Lung (tissue), 16 donors: ENCODE measurements around the gene PPME1. TPM values are rescaled to one million over a fixed set of nuclear protein-coding genes. Genes with fewer than 3 reads are reported as not detected.
"Not testable (repeated sequence)": the region's sequence is repeated elsewhere in the genome, so short reads cannot be mapped to it uniquely, and the experiment has no call there.

Source experiments
- ATAC-seq: fragments of 200-7000 bp; cut with Tn5 transposase; one replicate; pipeline ENCODE4 v1.9.1; 2020; ENCODE audit warnings: moderate number of reproducible peaks; ENCODE audit not compliant: insufficient read depth, low FRiP score
- DNase-seq, 3 donors: peaks; one replicate each; pipeline ENCODE4 v3.0.0-alpha.2; 2013 to 2017
- H3K27ac ChIP-seq, 2 donors: one replicate each; pipeline ENCODE4 v1.5.1; 2013; ENCODE audit warnings: mild to moderate bottlenecking in 2 of 2, moderate library complexity in 2 of 2, control low read depth in 1 of 2, inconsistent platforms in 1 of 2, low read depth in 1 of 2, low read length in 1 of 2
- H3K27me3 ChIP-seq, 3 donors: one replicate each; pipeline ENCODE4 v1.5.1; 2013; ENCODE audit warnings: low read length in 2 of 3; ENCODE audit not compliant: control insufficient read depth in 3 of 3, insufficient read depth in 3 of 3
- H3K36me3 ChIP-seq, 4 donors: one replicate each; pipeline ENCODE4 v1.5.1; 2013; ENCODE audit warnings: low read length in 4 of 4, mild to moderate bottlenecking in 1 of 4, moderate library complexity in 1 of 4; ENCODE audit not compliant: control insufficient read depth in 4 of 4, insufficient read depth in 4 of 4
- H3K4me1 ChIP-seq, 5 donors: one replicate each; pipeline ENCODE4 v1.5.1; 2013; ENCODE audit warnings: low read length in 5 of 5, mild to moderate bottlenecking in 2 of 5, moderate library complexity in 1 of 5; ENCODE audit not compliant: control insufficient read depth in 5 of 5, insufficient read depth in 5 of 5
- H3K4me3 ChIP-seq: one replicate; pipeline ENCODE4 v1.5.1; 2013; ENCODE audit warnings: mild to moderate bottlenecking, control low read depth, moderate library complexity
- H3K9ac ChIP-seq, 2 donors: one replicate each; pipeline ENCODE4 v1.5.1; 2013; ENCODE audit warnings: low read length in 2 of 2, control low read depth in 1 of 2; ENCODE audit not compliant: insufficient read depth in 1 of 2
- H3K9me3 ChIP-seq, 4 donors: one replicate each; pipeline ENCODE4 v1.5.1; 2013; ENCODE audit warnings: low read length in 3 of 4, mild to moderate bottlenecking in 1 of 4, moderate library complexity in 1 of 4; ENCODE audit not compliant: control insufficient read depth in 4 of 4, insufficient read depth in 3 of 4
- CTCF ChIP-seq: IDR thresholded peaks from 2 replicates; pipeline ENCODE4 v1.5.1; 2012; ENCODE audit warnings: mild to moderate bottlenecking; ENCODE audit errors: control extremely low read depth, extremely low read depth
- WGBS, 2 donors: extraction: QIAGEN DNeasy Blood & Tissue Kit; methylation state at CpG; one replicate each; pipeline ENCODE4 v1.1.7; 2013; 5-methylcytosine and 5-hydroxymethylcytosine counted together
- long read RNA-seq, 5 donors: transcript quantifications; one replicate each; lab custom pipeline, GENCODE V29; 2026
- polyA plus RNA-seq, 2 donors: library from polyadenylated mRNA; stranded (reverse); fragments of 200-250 nt; gene quantifications; one replicate each; pipeline ENCODE4 v1.2.1, GENCODE V29; 2013
- total RNA-seq, 2 donors: library from RNA; depleted of rRNA in 1 of 2; stranded (reverse); fragments of >200 nt in 1 of 2; gene quantifications; one replicate each; pipeline ENCODE4 v1.2.1, GENCODE V29; 2014 to 2021
- donor health status: control.
- donor health status: control.
- donor health status: Bipolar disorder and iron deficiency.
- donor health status: healthy.
- donor health status: DM: yes; HTN: yes; CAD: no.

PPME1 gene
- total RNA-seq: 10 to 100 TPM; 34.6 to 37.7 TPM
- polyA plus RNA-seq: 10 to 100 TPM; 22.4 to 24.9 TPM
- long read RNA-seq, donor 1, transcript PPME1-201 (14 exons, 2,677 nt): major isoform, 8 of 8 reads
- long read RNA-seq, donor 1, partial matches to known transcripts: 0 of 8 reads
- long read RNA-seq, donor 1, other reads (novel, unspliced or antisense): 0 of 8 reads
- long read RNA-seq, donor 2, partial matches to known transcripts: 0 of 3 reads
- long read RNA-seq, donor 2, other reads (novel, unspliced or antisense): 0 of 3 reads
- long read RNA-seq, donor 3, partial matches to known transcripts: 0 of 3 reads
- long read RNA-seq, donor 3, other reads (novel, unspliced or antisense): 0 of 3 reads
- long read RNA-seq, donor 4, partial matches to known transcripts: 0 of 3 reads
- long read RNA-seq, donor 4, other reads (novel, unspliced or antisense): 0 of 3 reads
- long read RNA-seq, donor 5, partial matches to known transcripts: 0 of 5 reads
- long read RNA-seq, donor 5, other reads (novel, unspliced or antisense): 0 of 5 reads

DNA sequence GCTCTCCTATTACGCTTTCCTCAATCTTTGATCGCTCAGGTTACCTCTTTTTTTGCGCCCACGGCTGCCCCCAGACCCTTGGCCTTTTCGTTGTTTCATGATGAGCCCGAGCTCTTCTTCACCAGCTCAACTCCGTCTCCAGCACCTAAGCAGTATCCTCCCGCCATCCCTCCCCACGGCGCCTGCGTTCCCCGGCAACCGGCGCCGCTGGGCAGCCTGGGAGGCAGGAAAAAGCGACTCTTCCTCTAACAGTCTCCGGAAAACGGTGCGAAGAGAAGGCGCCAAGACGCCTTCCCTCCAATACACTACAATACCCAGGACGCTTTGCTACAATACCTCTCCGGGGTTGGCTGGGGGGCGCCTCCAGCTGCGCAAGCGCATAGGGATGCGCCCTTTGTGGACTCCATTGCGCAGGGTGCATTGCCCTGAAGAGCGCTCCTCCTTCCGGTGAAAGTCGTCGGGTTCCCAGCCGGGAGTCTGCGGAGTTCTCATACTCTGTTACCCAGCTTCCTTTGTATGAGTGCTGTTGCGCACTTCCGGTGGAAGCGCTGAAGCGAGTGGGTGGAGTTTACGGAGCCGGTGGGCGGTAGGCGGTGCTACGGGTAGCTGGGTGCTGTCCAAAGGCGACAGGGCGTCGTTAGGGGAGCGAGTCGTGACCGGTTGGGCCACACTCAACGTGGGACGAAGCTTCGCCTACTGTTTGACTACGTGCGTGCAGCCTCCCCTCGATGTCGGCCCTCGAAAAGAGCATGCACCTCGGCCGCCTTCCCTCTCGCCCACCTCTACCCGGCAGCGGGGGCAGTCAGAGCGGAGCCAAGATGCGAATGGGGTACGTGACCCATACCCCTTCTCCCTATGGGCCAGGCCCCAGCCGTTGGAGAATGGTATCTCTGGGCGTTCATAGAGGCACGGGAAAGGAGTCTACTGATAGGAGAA is at the start of gene PPME1, which contains the start of gene C2CD3:
PPME1 (plus strand) TSS at position 596 of the 936 bp plus-strand sequence; CDS start at position 729, 133 bp downstream.
C2CD3 (minus strand) TSS at position 309 of the 936 bp plus-strand sequence; CDS start at position 99, 210 bp downstream.
- H3K9me3 ChIP-seq: no peaks in the 10 kb centered on the region
- DNase-seq (peak; percentile 100), ATAC-seq (peak; percentile 97)
- 0% methylated on average over 68 of the region's 68 CpGs for WGBS, 2 donors
- no peaks in the 10 kb centered on the region for H3K27me3 ChIP-seq
- peak within 1 kb of the TSS; percentile 95 to 96 for H3K9ac ChIP-seq
- peaks cover 0 to 20% (median 6%) of the 10 kb centered on the region in 4 donors for H3K36me3 ChIP-seq
- peak within 1 kb of the TSS; percentile 85 to 96 for H3K27ac ChIP-seq
- TF ChIP-seq CTCF: no peak
- H3K4me3 ChIP-seq: peak within 1 kb of the TSS; percentile 85
- peaks cover 3 to 28% (median 13%) of the 10 kb centered on the region in 5 donors for H3K4me1 ChIP-seq

DNA sequence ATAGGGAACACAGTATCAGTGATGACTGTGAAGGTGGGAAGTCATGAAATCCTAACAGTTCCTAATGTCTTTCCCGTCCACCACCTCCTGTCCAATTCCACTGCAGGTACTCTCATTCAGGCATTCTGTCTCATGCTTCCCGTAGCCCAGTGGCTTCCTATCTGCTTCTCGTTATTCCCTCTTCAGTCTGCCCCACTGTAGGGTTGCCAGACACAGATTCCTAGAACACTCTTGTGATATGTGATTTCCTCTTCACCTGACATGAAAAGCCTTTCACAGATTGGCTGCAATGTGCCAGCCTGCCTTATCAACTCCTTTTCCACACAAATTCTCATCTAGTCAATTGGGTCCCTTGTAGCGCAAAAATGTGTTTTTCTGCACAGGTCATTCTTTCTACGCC is 49.3 kb upstream of the PPME1 start:
- DNase-seq (peak in 1 of 3 donors; percentile 5), ATAC-seq (no peak)
- WGBS, 2 donors: 89 to 94% methylated on average over 5 of the region's 5 CpGs
- H3K4me1 ChIP-seq: no peaks in the 10 kb centered on the region
- no peak overlapping the region for H3K27ac ChIP-seq
- H3K9me3 ChIP-seq: no peaks in the 10 kb centered on the region
- peaks cover 2 to 10% (median 6%) of the 10 kb centered on the region in 4 donors for H3K36me3 ChIP-seq
- no peak overlapping the region for H3K4me3 ChIP-seq
- no peak for TF ChIP-seq CTCF
- H3K27me3 ChIP-seq: no peaks in the 10 kb centered on the region
- H3K9ac ChIP-seq: no peak overlapping the region

- H3K9me3 ChIP-seq: no peaks in the 10 kb centered on the region
- TF ChIP-seq CTCF: no peak
- ATAC-seq: no peak
- H3K27me3 ChIP-seq: no peaks in the 10 kb centered on the region
- H3K4me1 ChIP-seq: no peaks in the 10 kb centered on the region
- no peak for DNase-seq
- H3K36me3 ChIP-seq: peaks cover 2 to 6% (median 4%) of the 10 kb centered on the region in 4 donors
- no peak overlapping the region for H3K27ac ChIP-seq
- no peak overlapping the region for H3K4me3 ChIP-seq
- no peak overlapping the region for H3K9ac ChIP-seq
These were observed 48.1 kb upstream of the PPME1 start for GRCh38 chr11:74123008-74123448.

GRCh38 chr11:74129121-74129520 is 42.0 kb upstream of the PPME1 start:
- WGBS, 2 donors: 94 to 98% methylated on average over 17 to 29 of the region's 33 CpGs
- H3K27ac ChIP-seq, H3K4me3 ChIP-seq, H3K9ac ChIP-seq, H3K27me3 ChIP-seq, ATAC-seq, H3K9me3 ChIP-seq, DNase-seq, H3K4me1 ChIP-seq: not testable (repeated sequence)
- H3K36me3 ChIP-seq: peaks cover 9 to 18% (median 10%) of the 10 kb centered on the region in 4 donors
